ENCODE results near the gene DYSF.

DYSF gene

GRCh38 chr2:71530211-71530610, 76.8 kb downstream of the DYSF start:
- TF ChIP-seq POLR2A (IDR thresholded peaks at IDR 0.05; ENCODE audit: low read length), result no peak
- TF ChIP-seq GATA1 (IDR thresholded peaks at IDR 0.05; ENCODE audit: low read depth, low read length), result no peak

GRCh38 chr2:71530641-71531332, 77.4 kb downstream of the DYSF start:
- peak; percentile 49 to 65 for DNase-seq
- TF ChIP-seq GATA1 (IDR thresholded peaks at IDR 0.05; ENCODE audit: low read depth, low read length) (no peak), POLR2A (IDR thresholded peaks at IDR 0.05; ENCODE audit: low read length) (no peak)

More at GRCh38 chr2:71530211-71530610, 76.8 kb downstream of the DYSF start:
- DNase-seq, result no peak

DNA sequence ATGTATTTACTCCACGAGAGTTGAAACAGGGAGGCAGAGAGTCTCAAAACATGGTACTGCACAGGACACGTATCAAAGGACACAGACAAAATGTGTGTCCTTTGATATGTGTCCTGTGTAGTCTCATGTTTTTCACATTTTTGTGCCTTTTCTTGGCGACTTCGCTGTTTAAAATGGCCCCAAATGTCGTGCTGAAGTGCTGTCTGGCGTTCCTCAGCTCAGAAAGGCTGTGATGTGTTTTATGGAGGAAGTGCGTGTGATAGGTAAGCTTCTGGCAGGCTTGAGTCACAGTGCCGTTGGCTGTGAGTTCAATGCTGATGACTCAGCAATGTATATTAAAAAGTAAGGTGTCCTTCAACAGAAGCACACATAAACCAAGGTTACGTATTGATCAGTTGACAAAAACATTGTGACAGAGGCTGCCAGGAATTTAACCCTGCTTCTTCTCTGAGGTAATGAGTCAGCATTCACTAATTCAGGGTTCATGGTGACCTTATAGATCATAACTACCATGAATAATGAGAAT, 78.2 kb downstream of the DYSF start:
- TF ChIP-seq POLR2A (IDR thresholded peaks at IDR 0.05; ENCODE audit: low read length), result no peak
- no peak for TF ChIP-seq GATA1 (IDR thresholded peaks at IDR 0.05; ENCODE audit: low read depth, low read length)
- peak in 1 of 2 experiments; percentile 25 for DNase-seq

GRCh38 chr2:71532327-71532726, 79.0 kb downstream of the DYSF start:
- no peak for DNase-seq
- TF ChIP-seq GATA1 (IDR thresholded peaks at IDR 0.05; ENCODE audit: low read depth, low read length), result no peak
- no peak for TF ChIP-seq POLR2A (IDR thresholded peaks at IDR 0.05; ENCODE audit: low read length)

GRCh38 chr2:71534201-71534600, 80.8 kb downstream of the DYSF start:
- DNase-seq, result no peak
- TF ChIP-seq GATA1 (IDR thresholded peaks at IDR 0.05; ENCODE audit: low read depth, low read length) (no peak), POLR2A (IDR thresholded peaks at IDR 0.05; ENCODE audit: low read length) (no peak)

- no peak for DNase-seq
- TF ChIP-seq GATA1 (IDR thresholded peaks at IDR 0.05; ENCODE audit: low read depth, low read length) (no peak), POLR2A (IDR thresholded peaks at IDR 0.05; ENCODE audit: low read length) (no peak)
These were observed 81.5 kb downstream of the DYSF start for GRCh38 chr2:71534826-71535225.

DNA sequence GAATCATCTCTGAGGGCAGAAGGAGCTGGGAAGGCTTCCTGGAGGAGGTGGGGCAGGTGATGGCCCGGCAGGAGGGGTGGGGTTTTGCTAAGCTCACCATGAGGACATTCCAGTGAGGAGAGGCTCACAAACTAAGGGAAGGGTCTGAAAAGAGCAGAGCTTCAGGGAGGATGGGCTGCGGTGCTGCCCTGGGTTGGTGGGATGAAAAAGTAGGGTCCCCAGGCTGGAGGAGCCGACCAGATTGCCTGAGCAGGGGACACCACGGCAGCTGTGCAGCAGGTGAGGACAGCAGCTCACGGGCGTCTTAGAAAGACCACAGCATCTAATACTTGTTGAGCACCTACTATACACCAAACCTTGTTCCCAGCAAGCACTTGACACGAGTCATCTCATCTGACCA, 82.2 kb downstream of the DYSF start:
- TF ChIP-seq GATA1 (IDR thresholded peaks at IDR 0.05; ENCODE audit: low read depth, low read length), result no peak
- no peak for TF ChIP-seq POLR2A (IDR thresholded peaks at IDR 0.05; ENCODE audit: low read length)
- no peak for DNase-seq

- TF ChIP-seq GATA1 (IDR thresholded peaks at IDR 0.05; ENCODE audit: low read depth, low read length), result no peak
- no peak for TF ChIP-seq POLR2A (IDR thresholded peaks at IDR 0.05; ENCODE audit: low read length)
- no peak for DNase-seq
These were observed 82.9 kb downstream of the DYSF start for GRCh38 chr2:71536226-71536671.

GRCh38 chr2:71538241-71538640, 84.9 kb downstream of the DYSF start:
- DNase-seq, result no peak

DNA sequence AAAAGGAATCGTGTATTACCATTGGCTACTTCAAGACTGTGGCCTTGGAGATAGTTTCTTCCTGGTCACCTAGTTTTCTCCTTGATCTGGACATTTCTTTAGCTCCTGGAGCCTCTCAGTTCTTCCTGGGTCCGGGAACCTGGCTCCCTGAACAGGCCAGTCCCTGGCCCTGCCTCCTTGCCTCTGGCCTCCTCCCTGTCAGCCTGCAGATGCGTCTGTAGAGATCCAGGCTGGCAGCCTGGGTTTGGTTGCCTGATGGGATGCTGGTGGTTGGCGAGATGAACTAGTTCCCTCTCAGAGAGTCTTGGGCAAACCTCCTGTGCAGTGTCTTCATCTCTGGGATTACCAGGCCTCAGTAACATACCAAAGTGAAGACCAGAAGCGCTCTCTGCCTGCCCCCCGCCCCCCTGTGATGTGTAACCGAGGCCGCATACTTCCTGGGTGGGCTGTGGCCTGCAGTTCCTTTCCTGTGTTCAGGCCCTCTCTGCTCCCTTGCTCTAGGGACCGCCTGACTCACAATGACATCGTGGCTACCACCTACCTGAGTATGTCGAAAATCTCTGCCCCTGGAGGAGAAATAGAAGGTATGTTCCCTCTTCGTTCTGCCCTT, 85.4 kb downstream of the DYSF start:
- no peak for DNase-seq
- no peak for TF ChIP-seq POLR2A (IDR thresholded peaks at IDR 0.05; ENCODE audit: low read length)

More at GRCh38 chr2:71538241-71538640, 84.9 kb downstream of the DYSF start:
- no peak for TF ChIP-seq POLR2A (IDR thresholded peaks at IDR 0.05; ENCODE audit: low read length)
- TF ChIP-seq GATA1 (IDR thresholded peaks at IDR 0.05; ENCODE audit: low read depth, low read length), result no peak

- no peak for TF ChIP-seq POLR2A (IDR thresholded peaks at IDR 0.05; ENCODE audit: low read length)
- TF ChIP-seq GATA1 (IDR thresholded peaks at IDR 0.05; ENCODE audit: low read depth, low read length), result no peak
- DNase-seq, result no peak
These were observed 87.5 kb downstream of the DYSF start for GRCh38 chr2:71540818-71541217.

DNA sequence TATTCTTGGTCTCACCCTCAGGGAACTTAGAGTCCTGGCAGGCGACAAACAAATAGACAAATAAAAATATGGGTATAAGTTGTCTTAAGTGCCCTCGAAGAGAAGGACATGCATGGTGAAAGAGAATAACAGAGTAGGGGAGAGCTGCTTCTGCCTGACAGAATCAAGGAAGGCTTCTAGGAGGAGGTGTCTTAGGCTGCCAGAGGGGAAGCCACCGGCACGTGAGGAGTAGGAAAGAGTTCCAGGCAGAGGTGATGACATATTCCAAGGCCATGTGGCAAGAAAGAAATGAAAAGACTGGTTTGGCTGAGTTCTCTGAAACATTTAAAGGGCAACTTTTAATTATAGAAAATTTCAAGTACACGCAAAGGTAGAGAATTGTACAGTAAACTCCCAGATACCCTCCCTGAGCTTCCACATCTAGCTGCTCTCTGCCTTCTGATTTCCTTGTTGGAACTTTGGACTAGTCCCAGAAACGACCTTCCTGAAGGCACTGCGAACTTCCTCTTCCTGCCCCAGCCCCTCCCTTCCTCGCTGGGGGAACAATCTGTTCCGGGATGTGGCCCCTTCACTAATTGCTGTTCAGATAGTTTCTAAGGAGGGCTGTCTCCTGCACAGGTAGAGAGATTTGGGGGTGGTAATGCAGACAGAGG, 91.7 kb downstream of the DYSF start:
- TF ChIP-seq POLR2A (IDR thresholded peaks at IDR 0.05; ENCODE audit: low read length) (no peak), GATA1 (IDR thresholded peaks at IDR 0.05; ENCODE audit: low read depth, low read length) (no peak)
- no peak for DNase-seq

DNA sequence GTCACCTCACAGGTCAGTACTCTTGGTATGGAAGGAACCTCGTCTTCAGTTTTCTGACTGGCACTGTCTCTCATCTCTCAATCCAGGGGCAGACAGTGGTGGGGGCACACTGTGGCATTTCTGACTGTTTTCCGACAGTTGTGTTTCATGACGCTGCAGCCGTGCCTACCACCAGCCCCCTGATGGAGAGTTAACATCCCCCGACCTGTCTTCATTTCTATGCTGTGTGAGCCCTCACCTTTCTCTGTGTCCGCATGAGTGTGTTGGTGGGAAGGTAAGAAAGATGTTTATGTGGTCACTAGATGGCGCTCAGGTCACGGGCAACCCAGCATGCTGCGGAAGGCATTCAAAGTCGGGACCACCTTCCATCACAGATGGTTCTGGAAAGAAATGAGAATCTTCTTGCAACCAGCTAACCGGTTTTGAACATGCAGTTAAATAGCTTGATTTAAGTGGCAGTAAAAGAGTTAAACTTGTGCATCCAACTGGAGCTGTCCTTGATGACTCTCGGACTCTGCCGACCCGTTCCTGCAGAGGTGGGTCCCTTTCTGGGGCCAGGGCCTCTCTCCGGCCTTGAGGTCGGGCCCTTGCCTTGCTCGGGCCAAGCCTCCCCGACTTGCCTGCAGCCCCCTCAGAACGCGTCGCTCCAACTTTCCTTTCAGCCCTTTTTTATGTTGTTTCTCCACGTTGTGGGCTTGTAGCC, 92.4 kb downstream of the DYSF start:
- TF ChIP-seq GATA1 (IDR thresholded peaks at IDR 0.05; ENCODE audit: low read depth, low read length) (no peak), POLR2A (IDR thresholded peaks at IDR 0.05; ENCODE audit: low read length) (no peak)
- DNase-seq, result peak; percentile 65 to 83

GRCh38 chr2:71546275-71546638, 92.9 kb downstream of the DYSF start:
- TF ChIP-seq POLR2A (IDR thresholded peaks at IDR 0.05; ENCODE audit: low read length) (no peak), GATA1 (IDR thresholded peaks at IDR 0.05; ENCODE audit: low read depth, low read length) (no peak)
- no peak for DNase-seq
